ENCODE results near the gene TRPT1. TPM values are rescaled to one million over a fixed set of nuclear protein-coding genes. Genes with fewer than 3 reads are reported as not detected.

The TRPT1 gene
- total RNA-seq, 3 donors from 2014 or later (not counting 1 experiment from before 2014, with no cell fraction given) = 22.7 to 30.8 (median 28.5) TPM

DNA sequence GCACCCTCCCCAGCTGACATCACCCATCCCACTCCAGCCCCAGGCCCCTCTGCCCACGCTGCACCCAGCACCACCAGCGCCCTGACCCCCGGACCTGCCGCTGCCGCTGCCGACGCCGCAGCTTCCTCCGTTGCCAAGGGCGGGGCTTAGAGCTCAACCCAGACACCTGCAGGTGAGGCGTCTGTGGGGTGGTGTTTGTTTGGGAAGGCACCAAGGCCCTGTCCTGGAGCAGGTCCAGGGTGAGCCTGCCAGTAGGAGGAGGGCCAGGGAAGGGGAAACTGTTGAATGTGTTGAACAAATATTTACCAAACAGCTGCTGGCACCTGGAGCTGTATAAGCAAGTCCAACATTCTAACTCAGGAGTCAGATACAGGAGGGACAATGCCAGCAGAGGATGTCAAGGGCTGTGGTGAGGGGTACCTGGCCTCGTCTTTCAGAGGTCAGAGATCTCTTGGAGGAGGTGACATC, 11.5 kb upstream of the TRPT1 start:
- H3K27ac Mint-ChIP-seq = peak overlapping the region in 1 of 2 donors; percentile 99
- intact Hi-C loops (cut with micrococcal nuclease) = no loop called here
- ATAC-seq = no peak

DNA sequence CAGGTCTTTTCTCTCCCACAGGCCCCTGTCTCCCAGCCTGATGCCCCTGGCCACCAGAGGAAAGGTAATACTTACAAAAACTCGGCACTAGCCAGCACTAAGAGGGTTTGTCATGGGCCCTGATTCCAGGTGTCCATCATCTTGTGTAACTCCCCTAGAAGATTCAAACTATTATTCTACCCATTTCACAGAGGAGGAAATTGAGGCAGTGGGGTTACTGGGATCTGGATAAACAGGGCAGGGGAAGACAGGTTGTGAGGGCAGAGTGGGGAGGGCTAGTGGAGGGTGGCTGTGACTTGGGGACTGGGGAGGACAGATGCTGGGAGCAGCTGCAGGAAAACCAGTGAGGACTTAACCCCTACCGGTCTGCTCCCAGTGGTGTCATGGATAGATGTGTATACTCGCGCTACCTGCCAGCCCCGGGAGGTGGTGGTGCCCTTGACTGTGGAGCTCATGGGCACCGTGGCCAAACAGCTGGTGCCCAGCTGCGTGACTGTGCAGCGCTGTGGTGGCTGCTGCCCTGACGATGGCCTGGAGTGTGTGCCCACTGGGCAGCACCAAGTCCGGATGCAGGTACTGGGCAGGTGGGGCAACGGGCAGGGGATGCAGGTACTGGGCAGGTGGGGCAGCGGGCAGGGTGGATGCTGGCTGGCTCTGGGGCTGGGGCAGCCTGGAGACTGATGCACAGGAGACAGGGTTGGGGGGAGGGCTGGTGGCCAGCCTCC, 9.6 kb upstream of the TRPT1 start:
- H3K36me3 Mint-ChIP-seq = no peaks in the 10 kb centered on the region
- TF ChIP-seq CTCF (IDR thresholded peaks at IDR 0.05) = no peak
- no peaks in the 10 kb centered on the region for H3K9me3 Mint-ChIP-seq
- peak overlapping the region; percentile 84 for H3K4me3 Mint-ChIP-seq
- peak overlapping the region; percentile 53 for H3K27ac ChIP-seq (ENCODE audit: low read length)
- peaks cover 11 to 27% of the 10 kb centered on the region in 2 donors for H3K4me1 Mint-ChIP-seq
- no peaks in the 10 kb centered on the region for H3K9me3 ChIP-seq (ENCODE audit: control insufficient read depth, insufficient read depth, low read length)
- no peak for ATAC-seq
- H3K27me3 ChIP-seq (ENCODE audit: control insufficient read depth, insufficient read depth, low read length) = no peaks in the 10 kb centered on the region
- peaks cover 5% of the 10 kb centered on the region for H3K36me3 ChIP-seq (ENCODE audit: control insufficient read depth, insufficient read depth, low read length)
- H3K4me3 ChIP-seq (ENCODE audit: low read length) = peak overlapping the region; percentile 53
- DNase-seq = no peak
- intact Hi-C loops (cut with micrococcal nuclease) = no loop called here
- no peaks in the 10 kb centered on the region for H3K27me3 Mint-ChIP-seq (ENCODE audit: low read depth in 2 of 2)
- peaks cover 66% of the 10 kb centered on the region for H3K4me1 ChIP-seq (ENCODE audit: control insufficient read depth, insufficient read depth, low read length)
- peak overlapping the region; percentile 59 to 71 for H3K27ac Mint-ChIP-seq
- 95% methylated on average over 12 of the region's 12 CpGs for WGBS (ENCODE audit: insufficient coverage)

More for the DNA sequence above, 11.5 kb upstream of the TRPT1 start:
- no peaks in the 10 kb centered on the region for H3K27me3 Mint-ChIP-seq (ENCODE audit: low read depth in 2 of 2)
- no peaks in the 10 kb centered on the region for H3K9me3 Mint-ChIP-seq
- 92% methylated on average over 12 of the region's 12 CpGs for WGBS (ENCODE audit: insufficient coverage)
- H3K4me1 ChIP-seq (ENCODE audit: control insufficient read depth, insufficient read depth, low read length) = peaks cover 60% of the 10 kb centered on the region
- H3K4me3 ChIP-seq (ENCODE audit: low read length) = no peak overlapping the region
- TF ChIP-seq CTCF (IDR thresholded peaks at IDR 0.05) = no peak
- peak overlapping the region; percentile 14 for H3K27ac ChIP-seq (ENCODE audit: low read length)
- DNase-seq = no peak
- no peak overlapping the region for H3K4me3 Mint-ChIP-seq
- no peaks in the 10 kb centered on the region for H3K36me3 Mint-ChIP-seq
- H3K36me3 ChIP-seq (ENCODE audit: control insufficient read depth, insufficient read depth, low read length) = peaks cover 5% of the 10 kb centered on the region
- H3K9me3 ChIP-seq (ENCODE audit: control insufficient read depth, insufficient read depth, low read length) = no peaks in the 10 kb centered on the region
- no peaks in the 10 kb centered on the region for H3K27me3 ChIP-seq (ENCODE audit: control insufficient read depth, insufficient read depth, low read length)
- H3K4me1 Mint-ChIP-seq = peaks cover 13 to 43% of the 10 kb centered on the region in 2 donors

DNA sequence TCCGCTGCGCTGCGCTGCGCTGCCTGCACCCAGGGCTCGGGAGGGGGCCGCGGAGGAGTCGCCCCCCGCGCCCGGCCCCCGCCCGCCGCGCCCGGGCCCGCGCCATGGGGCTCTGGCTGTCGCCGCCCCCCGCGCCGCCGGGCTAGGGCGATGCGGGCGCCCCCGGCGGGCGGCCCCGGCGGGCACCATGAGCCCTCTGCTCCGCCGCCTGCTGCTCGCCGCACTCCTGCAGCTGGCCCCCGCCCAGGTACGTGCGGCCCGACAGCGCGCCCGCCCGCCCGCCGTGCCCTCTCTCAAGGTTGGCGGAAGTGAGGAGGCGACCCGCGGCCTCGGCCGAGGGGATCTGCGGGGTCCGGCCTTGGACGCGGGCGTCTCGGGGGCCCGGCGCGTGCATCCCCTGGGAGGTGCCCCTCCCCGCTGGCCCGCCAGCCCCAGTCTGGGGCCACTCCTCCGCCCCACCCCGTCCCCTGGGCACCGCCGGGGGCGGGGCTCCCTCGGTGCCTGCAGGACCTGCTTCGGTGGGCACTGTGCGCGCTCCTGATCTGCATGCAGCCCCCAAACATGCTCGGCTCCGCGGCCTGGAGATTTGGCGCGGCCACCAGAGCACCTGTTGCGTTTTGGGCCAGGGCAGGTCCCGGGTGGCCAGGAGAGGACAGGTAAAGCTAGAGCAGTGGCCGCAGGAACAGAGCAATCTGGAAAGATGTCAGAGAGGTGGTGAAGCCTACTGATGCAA, 8.8 kb upstream of the TRPT1 start:
- no peaks in the 10 kb centered on the region for H3K9me3 Mint-ChIP-seq
- H3K27ac Mint-ChIP-seq = peak overlapping the region; percentile 59 to 71
- no peaks in the 10 kb centered on the region for H3K36me3 Mint-ChIP-seq
- ATAC-seq = peak; percentile 55 to 67 (median 55)
- Histone ChIP-seq H3K27me3 (ENCODE audit: control insufficient read depth, insufficient read depth, low read length) (no peaks in the 10 kb centered on the region), H3K9me3 (ENCODE audit: control insufficient read depth, insufficient read depth, low read length) (no peaks in the 10 kb centered on the region), H3K4me1 (ENCODE audit: control insufficient read depth, insufficient read depth, low read length) (peaks cover 66% of the 10 kb centered on the region), H3K36me3 (ENCODE audit: control insufficient read depth, insufficient read depth, low read length) (peaks cover 5% of the 10 kb centered on the region), H3K4me3 (ENCODE audit: low read length) (peak overlapping the region; percentile 53), H3K27ac (ENCODE audit: low read length) (peak overlapping the region; percentile 53)
- no peak for TF ChIP-seq CTCF (IDR thresholded peaks at IDR 0.05)
- peak; percentile 55 to 81 for DNase-seq
- peak overlapping the region; percentile 84 for H3K4me3 Mint-ChIP-seq
- intact Hi-C loops (cut with micrococcal nuclease) = no loop called here
- under 1% methylated on average over 80 of the region's 80 CpGs for WGBS (ENCODE audit: insufficient coverage)
- H3K4me1 Mint-ChIP-seq = peaks cover 11 to 26% of the 10 kb centered on the region in 2 donors
- no peaks in the 10 kb centered on the region for H3K27me3 Mint-ChIP-seq (ENCODE audit: low read depth in 2 of 2)
